HG03139 (cell line): Measurements from ENCODE around the gene SAMD11.

Experiments
- ATAC-seq: cut with Tn5 transposase; IDR thresholded peaks from one replicate; pipeline ENCODE4 v1.9.1; 2021; ENCODE audit not compliant: unreplicated experiment

Gene SAMD11

DNA sequence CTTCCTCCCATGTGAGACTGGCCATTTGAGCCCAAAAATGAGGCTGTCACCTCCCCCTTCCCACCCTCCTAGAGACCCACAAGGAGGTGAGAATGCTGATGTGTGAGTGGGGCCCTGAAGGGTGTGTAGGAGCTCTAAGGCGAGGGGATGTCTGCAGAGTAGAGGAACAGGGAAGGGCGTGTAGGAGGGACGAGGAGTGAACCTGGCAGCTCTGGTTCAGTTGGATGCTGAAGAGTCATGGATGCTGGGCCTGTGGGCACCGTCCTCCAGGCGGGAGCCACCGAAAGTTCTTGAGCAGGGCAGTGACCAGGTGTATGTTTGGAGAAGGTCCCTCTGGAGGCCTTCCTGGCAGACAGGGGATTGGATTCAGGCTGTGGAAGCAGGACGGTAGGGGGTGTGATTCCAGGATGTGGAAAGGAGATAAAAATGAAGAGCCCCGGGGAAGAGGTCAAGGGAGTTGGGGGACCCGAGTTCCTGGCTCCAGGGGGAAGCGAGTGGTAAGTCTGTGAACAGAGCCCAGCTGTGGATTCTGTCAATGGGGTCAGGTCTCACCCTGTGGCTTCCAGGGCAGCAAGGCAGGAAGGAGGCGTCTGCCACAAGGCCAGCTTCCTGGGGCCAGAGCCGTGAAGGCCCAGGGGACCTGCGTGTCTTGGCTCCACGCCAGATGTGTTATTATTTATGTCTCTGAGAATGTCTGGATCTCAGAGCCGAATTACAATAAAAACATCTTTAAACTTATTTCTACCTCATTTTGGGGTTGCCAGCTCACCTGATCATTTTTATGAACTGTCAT lies 7.9 kb downstream of the SAMD11 start:
- no peak for ATAC-seq

DNA sequence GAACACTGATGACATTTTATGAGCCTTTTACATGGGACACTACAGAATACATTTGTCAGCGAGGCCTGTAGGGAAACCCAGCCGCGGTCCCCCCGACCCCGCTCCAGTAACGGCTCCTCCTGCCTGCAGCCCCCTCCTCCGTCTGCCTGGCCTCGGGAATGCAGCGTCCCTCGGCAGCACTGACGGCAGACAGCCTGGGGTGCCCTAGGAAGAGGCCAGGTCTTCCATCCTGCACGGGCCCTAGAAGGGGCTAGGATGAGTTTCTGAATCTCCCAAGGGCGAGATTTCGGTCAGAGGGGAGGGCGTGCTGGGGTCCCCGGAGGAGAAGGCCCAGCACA lies 8.4 kb downstream of the SAMD11 start:
- no peak for ATAC-seq

DNA sequence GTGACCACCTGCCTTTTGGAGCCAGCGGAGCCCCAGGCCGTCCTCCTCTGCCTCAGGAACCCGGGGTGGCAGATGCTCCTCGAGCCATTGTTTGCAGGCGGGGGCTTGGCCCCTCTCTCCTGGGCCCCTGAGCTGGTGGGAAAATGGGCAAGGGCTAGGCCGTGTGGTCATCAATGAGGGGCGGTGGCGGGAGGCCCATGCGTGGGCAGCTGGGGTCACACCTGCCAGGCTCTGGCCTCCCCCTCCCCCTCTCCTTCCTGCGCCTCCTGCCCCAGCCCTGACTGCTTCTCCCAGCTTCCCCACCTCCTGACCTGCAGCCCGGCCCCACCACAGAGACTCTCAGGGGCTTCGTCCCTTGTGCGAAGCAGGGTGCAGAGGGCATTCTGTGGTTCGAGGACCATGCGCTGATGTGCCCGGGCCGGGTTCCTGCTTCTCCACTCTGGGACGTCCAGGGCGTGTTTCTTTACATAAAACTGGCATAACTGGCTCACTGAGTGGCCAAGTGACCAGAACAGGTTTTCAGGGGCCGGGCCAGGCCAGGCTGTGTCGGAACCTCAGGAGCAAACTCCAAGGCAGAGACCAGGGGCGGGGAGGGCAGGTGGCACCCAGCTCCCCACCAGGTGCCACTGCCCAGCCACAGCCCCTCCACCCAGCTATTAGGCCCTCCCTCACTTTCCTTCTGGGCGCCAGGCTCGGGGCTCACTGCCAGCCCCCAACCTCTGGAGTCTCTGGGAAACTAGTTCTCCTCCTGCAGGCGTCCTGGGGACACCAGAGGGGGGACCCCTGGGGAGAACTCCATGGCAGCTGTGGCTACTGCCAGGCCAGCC lies 9.3 kb downstream of the SAMD11 start:
- no peak for ATAC-seq

DNA sequence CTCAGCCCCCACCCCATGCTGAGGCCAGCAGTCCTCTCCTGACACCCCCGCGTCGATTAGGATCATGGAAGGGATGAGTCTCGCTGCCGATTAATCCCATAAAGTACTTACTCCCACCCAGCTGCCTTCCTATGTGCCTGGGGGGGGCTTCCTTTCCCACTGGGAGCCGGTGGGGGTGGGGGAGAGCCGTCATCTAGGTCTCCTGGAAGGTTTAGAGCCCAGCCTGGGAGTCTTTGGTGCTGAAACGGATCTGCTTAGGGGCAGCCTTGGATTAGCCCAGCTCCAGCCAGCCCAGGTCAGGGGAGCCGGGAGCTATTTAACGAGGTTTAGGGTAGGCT lies 9.8 kb downstream of the SAMD11 start:
- no peak for ATAC-seq

DNA sequence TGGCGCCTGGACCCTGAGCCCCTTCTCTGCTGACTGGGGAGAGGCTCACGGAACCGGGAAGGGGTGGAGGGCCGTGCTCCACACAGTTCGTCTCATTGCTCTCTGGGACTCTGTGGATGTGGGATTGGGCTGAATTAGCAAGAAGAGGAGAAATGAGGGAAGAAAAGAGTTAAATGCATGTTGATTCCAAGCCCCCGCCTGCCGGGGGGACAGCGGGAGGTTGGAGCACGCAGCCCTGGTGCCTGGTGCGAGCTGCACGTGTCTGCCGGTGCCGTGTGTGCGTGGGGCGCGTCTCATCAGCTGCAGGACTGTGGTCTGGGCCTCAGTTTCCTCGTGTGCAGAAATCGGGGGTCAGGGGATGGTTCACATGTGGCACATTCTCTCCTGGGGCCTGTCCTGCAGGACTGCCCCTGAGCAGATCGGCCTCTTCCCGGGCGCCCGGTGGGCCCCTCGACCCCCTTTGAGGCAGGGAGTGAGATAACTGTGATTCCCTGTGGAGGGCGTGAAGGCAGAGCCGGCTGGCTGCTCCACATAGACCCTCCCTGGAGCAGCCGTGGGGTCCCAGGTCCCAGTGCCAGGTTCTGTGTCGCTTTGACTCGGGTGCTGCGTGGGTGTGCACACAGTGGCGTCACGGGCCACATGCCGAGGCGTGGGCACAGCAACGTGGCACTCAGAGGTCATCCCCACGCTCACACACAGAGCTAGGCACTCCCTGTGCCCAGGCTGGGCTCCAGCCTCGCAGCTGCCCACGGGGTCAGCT lies 11.4 kb downstream of the SAMD11 start:
- no peak for ATAC-seq

DNA sequence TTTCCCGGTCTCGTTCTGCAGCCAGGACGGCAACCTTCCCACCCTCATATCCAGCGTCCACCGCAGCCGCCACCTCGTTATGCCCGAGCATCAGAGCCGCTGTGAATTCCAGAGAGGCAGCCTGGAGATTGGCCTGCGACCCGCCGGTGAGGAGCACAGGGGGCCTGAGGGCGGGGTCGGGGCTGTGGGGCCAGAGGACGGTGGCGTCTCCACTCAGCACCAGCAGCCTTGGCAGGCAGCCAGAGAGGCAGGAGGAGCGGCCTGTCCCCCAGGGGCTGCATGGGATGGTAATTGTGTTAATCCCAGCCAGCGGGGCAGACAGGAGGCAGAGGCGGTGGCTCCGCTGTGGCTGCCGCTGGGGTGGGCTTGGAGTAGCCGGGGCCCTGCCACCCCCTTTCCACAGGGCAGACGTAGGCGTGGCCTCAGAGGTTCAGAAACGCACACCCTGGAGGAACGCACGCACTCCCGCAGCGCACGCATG lies 12.1 kb downstream of the SAMD11 start:
- ATAC-seq, result no peak

DNA sequence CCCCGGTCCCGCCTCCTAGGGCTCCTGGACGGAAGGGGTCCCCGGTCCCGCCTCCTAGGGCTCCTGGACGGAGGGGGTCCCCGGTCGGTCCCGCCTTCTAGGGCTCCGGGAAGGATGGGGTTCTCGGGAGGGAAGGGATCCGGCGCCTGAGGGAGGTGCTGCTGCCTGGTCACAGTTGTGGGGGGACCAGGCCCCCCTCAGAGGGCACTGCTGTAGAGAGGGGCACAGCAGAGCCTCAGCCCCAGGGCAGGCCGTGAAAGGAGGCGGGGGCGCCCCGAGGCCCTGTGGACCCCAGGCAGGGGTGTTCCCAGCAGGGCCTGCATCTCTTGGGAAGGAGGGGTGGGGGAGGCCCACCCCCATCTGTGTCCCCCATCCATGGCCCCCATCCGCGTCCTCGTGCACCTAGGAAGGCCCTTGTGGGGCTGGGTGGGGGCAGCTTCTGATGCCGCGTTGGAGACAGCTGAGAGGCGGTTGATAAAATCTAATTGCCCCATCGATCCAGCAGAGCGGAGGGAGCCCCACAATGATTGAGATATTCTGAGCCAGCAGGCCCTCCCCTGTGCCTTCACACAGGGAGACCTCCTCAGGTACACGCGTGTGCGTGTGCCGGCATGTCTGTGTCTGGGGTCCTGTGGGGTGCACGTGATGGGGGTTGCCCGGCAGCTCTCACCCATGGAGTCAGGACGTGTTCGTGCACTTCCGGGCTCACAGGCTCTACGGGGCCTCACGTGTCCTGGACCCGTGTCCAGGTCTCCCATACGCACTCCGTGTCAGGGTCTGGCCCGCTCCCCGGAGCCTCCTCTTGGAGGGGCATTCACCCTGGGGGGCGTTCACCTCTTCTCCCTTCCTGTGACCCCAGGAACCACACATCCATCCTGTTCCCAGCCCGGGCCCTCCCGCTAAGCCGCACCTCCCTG lies 12.9 kb downstream of the SAMD11 start:
- no peak for ATAC-seq

DNA sequence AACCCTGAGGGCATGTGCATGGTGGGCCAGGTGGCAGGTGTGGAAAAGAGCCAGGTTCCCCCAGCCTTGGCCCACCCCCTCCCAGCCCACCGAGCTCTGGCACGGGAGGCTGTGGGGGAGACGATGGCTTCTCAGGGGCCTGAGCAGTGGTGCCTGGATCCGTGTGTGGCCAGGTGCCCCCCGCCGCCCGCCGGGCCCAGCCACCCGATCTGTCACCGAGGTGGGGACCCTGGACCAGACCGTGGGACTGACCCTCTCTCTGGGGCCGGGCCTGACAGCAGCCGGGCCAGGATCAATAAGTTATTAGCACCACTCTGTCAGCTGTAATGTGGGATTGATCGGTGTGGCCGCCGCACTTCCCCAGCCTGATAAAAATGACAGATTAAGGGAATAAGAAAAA lies 13.8 kb downstream of the SAMD11 start:
- no peak for ATAC-seq

DNA sequence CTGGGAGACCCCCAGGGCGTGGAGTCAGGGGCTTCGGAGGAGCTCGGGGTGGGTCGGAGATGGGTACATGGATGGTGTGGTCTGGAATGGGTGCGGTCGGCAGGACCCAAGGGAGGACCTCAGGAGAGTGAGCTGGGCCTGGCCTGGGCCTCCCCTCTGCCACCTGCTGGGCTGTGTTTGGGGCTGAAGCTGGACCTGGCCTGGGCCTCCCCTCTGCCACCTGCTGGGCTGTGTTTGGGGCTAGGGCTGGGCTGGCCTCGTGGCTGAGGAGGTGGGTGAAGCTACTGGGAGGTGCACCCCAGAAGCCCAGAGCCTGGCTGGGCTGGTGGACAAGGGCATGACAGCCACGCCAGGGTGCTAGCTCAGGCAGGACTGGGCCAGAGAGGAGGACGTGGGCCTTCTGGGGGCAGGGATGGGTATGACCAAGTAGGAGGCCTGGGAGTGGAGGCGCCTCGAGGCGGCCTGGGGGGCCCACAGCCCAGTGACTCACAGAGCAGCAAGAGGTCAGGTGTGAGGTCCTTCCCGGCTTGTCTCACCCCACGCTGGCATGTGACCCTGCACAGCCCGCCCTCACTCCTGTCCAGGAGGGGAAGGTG lies 14.5 kb downstream of the SAMD11 start:
- no peak for ATAC-seq

DNA sequence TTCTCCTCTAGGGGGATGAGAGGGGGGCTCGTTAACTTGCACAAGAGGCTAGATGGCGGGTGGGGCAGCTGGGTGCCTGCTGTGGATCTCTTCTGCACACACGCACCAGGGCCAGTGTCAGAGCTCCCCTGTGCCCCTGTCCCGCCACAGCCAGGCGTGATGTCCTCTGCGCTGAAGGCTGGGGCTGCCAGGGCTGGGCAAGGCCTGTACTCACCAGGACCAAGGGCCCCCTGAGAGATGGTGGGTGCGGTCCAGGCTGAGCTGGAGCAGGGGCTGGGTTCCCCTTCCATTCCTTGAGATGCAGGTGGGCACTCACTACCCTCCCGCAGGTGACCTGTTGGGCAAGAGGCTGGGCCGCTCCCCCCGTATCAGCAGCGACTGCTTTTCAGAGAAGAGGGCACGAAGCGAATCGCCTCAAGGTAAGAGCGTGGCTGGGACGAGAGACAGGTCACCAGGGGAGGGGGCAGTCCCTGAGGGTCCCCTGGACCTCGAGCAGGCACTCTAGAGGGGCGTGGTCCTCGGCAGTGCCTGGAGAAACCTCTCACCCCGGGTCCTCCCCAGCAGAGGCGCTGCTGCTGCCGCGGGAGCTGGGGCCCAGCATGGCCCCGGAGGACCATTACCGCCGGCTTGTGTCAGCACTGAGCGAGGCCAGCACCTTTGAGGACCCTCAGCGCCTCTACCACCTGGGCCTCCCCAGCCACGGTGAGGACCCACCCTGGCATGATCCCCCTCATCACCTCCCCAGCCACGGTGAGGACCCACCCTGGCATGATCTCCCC lies 15.2 kb downstream of the SAMD11 start:
- no peak for ATAC-seq

DNA sequence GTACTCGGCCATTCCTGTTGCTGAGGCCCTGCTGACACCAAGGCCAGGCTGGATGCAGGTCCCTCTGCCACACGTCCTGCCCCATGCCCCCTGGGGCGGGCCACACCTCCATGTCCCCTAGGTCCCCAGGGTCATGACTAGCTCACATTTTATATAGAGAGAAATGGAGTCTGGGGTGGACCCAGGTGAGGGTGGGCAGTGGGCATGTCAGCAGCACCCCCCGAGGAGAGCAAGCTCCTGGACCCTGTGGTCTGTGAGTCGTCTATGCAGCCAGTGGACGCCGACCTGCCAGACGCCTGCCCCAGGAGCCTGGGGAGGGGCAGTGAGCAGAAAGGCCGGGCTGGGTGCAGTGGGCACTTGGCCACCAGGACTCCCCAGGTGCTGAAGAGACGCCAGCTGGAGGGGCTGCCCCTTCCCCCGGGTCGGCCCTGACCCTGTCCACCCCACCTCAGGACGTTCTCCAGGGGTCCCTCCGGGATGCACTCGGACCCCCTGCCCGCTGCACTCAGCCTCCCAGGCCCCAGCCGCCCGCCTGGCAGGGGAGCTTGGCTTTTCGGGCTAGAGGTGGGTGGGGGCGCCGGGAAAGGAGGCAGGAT lies 15.9 kb downstream of the SAMD11 start:
- ATAC-seq, result no peak

DNA sequence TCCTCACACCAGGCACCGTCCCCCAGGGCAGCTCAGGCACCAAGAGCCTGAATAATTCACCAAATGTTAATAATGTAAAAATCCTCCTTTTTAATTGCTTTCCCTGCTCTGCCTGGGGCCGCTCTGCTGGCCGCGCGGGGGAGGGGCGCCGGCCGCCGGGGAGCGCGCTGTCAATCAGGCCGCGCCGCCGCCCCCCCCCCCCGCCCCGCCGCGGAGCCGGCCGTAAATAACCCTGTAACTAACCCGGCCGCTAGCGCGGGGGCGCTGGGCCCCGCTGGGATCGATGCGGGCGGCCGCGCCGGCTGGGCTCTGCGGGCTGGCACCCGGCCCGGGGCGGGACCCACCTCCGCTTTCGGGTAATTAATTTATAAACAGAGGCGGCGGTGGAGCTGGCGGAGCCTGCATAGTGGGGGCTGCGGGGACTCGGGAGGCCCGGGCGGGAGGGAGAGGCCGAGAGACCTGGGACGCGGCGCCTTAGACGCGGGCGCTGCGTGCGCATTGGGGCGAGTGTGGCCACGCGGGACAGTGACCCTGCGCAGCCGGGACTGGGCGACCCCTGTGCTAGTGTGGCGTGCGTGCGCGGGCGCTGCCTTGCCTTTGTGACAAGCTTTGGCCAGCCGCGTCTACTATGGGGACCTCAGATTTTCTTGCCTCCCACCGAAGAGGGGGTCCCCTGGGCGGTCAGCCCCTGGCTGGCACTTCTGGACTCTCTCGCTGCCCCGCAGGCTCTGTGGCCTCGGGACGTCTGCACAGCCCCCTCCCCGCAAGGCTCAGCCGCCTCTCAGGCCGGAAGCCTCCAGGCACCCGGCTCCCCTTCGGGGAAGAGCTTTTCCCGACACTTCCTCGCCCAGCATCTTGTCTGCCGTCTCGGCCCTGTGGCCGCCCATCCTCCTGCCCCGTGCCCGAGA lies 16.6 kb downstream of the SAMD11 start:
- no peak for ATAC-seq

DNA sequence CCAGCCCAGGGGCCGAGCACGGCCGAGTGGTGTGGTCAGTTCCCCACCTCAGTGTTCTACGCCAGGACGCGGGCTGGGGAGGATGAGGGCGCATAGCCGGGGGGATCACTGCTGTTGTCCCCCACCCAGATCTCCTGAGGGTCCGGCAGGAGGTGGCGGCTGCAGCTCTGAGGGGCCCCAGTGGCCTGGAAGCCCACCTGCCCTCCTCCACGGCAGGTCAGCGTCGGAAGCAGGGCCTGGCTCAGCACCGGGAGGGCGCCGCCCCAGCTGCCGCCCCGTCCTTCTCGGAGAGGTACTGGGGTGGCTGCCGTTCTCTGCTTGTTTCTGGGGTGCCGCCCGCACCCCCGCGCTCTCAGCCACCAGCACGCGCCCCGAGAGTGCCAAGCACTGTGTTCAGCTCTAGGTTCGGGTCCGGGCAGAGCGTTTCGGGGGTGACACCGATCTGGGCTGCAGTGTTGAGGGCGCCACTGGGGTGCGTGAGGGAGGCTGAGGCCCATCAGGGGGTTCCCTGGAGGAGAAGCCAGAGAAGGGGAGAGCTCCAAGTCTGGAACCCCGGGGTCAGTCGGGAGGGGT lies 17.4 kb downstream of the SAMD11 start:
- no peak for ATAC-seq

DNA sequence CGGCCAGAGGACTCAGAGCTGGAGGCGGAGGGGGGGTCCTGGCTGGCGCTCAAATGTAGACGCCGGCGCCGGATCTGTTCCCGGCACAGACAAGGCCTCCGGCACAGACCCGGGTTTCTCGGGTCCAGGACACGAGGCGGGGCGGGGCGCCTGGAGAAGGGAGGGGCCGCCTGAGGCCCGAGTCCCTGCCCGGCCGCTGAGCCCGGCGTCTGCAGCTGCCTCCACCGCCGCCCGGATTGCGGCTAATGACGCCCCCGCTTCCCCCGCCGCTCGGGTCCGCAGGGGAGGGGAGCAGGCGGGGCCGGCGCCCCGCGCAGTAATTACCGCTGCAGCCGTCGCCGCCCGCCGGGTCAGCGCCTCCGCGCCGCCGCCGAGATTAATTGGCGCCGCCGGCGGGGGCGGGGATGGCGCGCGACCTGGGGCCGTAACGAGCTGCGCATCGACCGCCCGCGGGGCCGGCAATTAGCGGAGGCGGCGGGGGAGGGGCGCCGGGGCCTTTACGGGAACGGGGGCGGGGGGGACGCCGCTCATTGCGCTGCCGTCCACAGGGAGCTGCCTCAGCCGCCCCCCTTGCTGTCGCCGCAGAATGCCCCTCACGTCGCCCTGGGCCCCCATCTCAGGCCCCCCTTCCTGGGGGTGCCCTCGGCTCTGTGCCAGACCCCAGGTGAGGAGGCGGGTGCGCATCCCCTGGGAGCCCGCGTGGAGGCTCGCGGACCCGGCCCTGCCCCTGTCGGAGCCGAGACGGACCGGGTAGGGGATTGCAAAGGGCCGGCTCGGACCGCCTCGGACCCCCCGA lies 18.1 kb downstream of the SAMD11 start:
- no peak for ATAC-seq

DNA sequence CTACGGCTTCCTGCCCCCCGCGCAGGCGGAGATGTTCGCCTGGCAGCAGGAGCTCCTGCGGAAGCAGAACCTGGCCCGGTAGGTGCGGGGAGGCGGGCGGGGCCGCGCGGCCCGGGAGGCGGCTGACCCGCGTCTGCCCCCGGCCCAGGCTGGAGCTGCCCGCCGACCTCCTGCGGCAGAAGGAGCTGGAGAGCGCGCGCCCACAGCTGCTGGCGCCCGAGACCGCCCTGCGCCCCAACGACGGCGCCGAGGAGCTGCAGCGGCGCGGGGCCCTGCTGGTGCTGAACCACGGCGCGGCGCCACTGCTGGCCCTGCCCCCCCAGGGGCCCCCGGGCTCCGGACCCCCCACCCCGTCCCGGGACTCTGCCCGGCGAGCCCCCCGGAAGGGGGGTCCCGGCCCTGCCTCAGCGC lies 18.7 kb downstream of the SAMD11 start:
- ATAC-seq, result no peak

DNA sequence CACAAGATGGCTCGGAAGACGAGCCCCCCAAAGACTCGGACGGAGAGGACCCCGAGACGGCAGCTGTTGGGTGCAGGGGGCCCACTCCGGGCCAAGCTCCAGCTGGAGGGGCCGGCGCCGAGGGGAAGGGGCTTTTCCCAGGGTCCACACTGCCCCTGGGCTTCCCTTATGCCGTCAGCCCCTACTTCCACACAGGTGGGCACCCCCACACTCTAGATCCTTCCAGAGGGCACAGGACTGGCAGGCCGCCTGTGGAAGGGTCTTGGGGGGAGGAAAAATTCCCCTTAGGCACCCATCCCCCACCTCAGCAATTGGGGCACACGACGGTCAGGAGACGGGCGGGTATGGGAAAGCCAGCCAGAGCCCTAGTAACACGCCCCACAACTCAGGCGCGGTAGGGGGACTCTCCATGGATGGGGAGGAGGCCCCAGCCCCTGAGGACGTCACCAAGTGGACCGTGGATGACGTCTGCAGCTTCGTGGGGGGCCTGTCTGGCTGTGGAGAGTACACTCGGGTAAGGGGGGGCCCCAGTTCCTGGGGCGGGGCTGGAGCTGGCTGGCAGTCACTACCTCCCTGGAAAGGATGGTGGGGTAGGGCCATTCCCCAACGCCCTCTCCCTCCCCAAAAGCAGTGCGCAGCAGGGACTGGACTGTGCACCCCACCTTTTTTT lies 19.3 kb downstream of the SAMD11 start:
- no peak for ATAC-seq
